A673 (cell line): Measurements from ENCODE around the gene PNRC1. TPM values are rescaled to one million over a fixed set of nuclear protein-coding genes. Genes with fewer than 3 reads are reported as not detected.

Experiments
- BruUV-seq: library from RNA; stranded (reverse); fragments of 400-500 nt; replicated peaks from 2 replicates; lab custom pipeline; 2021; lab: Mats Ljungman, UMichigan
- CTCF ChIA-PET: fragments of 300-600 bp; sonication (Branson Sonifier 250); formaldehyde crosslinking; loops from one replicate; lab custom pipeline; 2022; ENCODE audit warnings: antibody characterized with exemption; lab: Charles Lee
- POLR2A ChIA-PET: fragments of 300-600 bp; sonication (Branson Sonifier 250); formaldehyde crosslinking; loops from one replicate; lab custom pipeline; 2022; ENCODE audit warnings: antibody characterized with exemption; ENCODE audit not compliant: low non-redundant PET; lab: Charles Lee
- DNase-seq: peaks from one replicate; pipeline ENCODE4 v3.0.0-alpha.2; 2015; ENCODE audit warnings: low spot score
- H3K27ac ChIP-seq: fragments of 200-600 bp; sonication (generic); 2 replicates; pipeline ENCODE4 v1.5.1; 2016; ENCODE audit warnings: mixed run types, low read depth, mild to moderate bottlenecking, mixed read lengths, antibody characterized with exemption, low read length; ENCODE audit not compliant: poor library complexity, severe bottlenecking
- H3K27me3 ChIP-seq: fragments of 200-600 bp; sonication (generic); replicated peaks from 2 replicates; pipeline ENCODE4 v1.6.1; 2017; ENCODE audit warnings: mixed run types, low read depth, mild to moderate bottlenecking, mixed read lengths, antibody characterized with exemption, low read length; ENCODE audit not compliant: insufficient read depth, poor library complexity
- H3K36me3 ChIP-seq: fragments of 200-600 bp; sonication (generic); 2 replicates; pipeline ENCODE4 v1.6.1; 2016; ENCODE audit warnings: mixed run types, mild to moderate bottlenecking, mixed read lengths, antibody characterized with exemption, low read length; ENCODE audit not compliant: insufficient read depth, poor library complexity, severe bottlenecking
- H3K4me1 ChIP-seq: fragments of 200-600 bp; sonication (generic); 2 replicates; pipeline ENCODE4 v1.6.1; 2017; ENCODE audit warnings: mixed run types, mild to moderate bottlenecking, mixed read lengths, antibody characterized with exemption, low read length; ENCODE audit not compliant: insufficient read depth, poor library complexity, severe bottlenecking
- H3K4me3 ChIP-seq: fragments of 200-600 bp; sonication (generic); 2 replicates; pipeline ENCODE4 v1.5.1; 2016; ENCODE audit warnings: low read depth, mixed run types, mild to moderate bottlenecking, mixed read lengths, low read length; ENCODE audit not compliant: poor library complexity, severe bottlenecking
- H3K9me3 ChIP-seq: fragments of 200-600 bp; sonication (generic); 2 replicates; pipeline ENCODE4 v1.6.1; 2016; ENCODE audit warnings: mixed run types, low read depth, mild to moderate bottlenecking, mixed read lengths, antibody characterized with exemption, low read length; ENCODE audit not compliant: poor library complexity, severe bottlenecking
- CTCF ChIP-seq: fragments of 300-800, 200-600 bp; sonication (generic); conservative IDR thresholded peaks from 2 replicates; pipeline ENCODE4 v1.5.1; 2017; ENCODE audit warnings: low read depth, mild to moderate bottlenecking, antibody characterized with exemption, low read length, moderate library complexity, mixed read lengths
- EZH2 ChIP-seq: fragments of 200-600 bp; sonication (generic); IDR thresholded peaks from 2 replicates; pipeline ENCODE4 v1.6.1; 2017; ENCODE audit warnings: borderline replicate concordance, low read depth, mild to moderate bottlenecking, mixed read lengths, antibody characterized with exemption, low read length; ENCODE audit not compliant: poor library complexity, severe bottlenecking
- intact Hi-C: fragments of 100-400 bp; cut with micrococcal nuclease; formaldehyde crosslinking; loops from one replicate; pipeline ENCODE4 v1.10.0; 2022; ENCODE audit not compliant: unreplicated experiment
- total RNA-seq: library from RNA; stranded (reverse); gene quantifications from 2 replicates; pipeline ENCODE4 v1.2.3, GENCODE V29; 2021

The PNRC1 gene
- total RNA-seq, 1 experiment from 2014 or later = 26.4 TPM

- BruUV-seq = TSS peak; percentile 49
These were observed 36.2 kb downstream of the PNRC1 start for GRCh38 chr6:89116702-89117101.

GRCh38 chr6:89117211-89118108 is 36.9 kb downstream of the PNRC1 start, which contains the start of gene SRSF12:
Gene SRSF12, minus strand, starts transcription at chr6:89118071. Its CDS starts 184 bp downstream, at chr6:89117887.
- Histone ChIP-seq H3K4me1 (peaks cover 5% of the 10 kb centered on the region), H3K9me3 (no peaks in the 10 kb centered on the region), H3K27ac (peak within 1 kb of the TSS; percentile 76), H3K27me3 (no peaks in the 10 kb centered on the region), H3K4me3 (peak within 1 kb of the TSS; percentile 72), H3K36me3 (no peaks in the 10 kb centered on the region)
- peak; percentile 63 for DNase-seq
- TF ChIP-seq CTCF (no peak), EZH2 (no peak)
- CTCF ChIA-PET = interaction anchor here (0.6 to 0.9 kb wide), 2 partner anchors 37 to 135 kb away, joined by 3 to 6 read pairs; partner anchors contain the start of gene PNRC1
- intact Hi-C loops = no loop called here
- no TSS peak for BruUV-seq
- POLR2A ChIA-PET = no interaction called here

More at GRCh38 chr6:89116702-89117101, 36.2 kb downstream of the PNRC1 start:
- ChIA-PET CTCF (interaction anchor here (0.9 kb wide), 1 partner anchor 134 kb away, joined by 6 read pairs; no protein-coding TSS in a partner anchor), POLR2A (no interaction called here)
- Histone ChIP-seq H3K4me1 (peaks cover 5% of the 10 kb centered on the region), H3K36me3 (no peaks in the 10 kb centered on the region), H3K9me3 (no peaks in the 10 kb centered on the region), H3K27me3 (no peaks in the 10 kb centered on the region), H3K4me3 (peak overlapping the region; percentile 72), H3K27ac (no peak overlapping the region)
- DNase-seq = peak; percentile 7
- intact Hi-C loops = no loop called here
- TF ChIP-seq EZH2 (no peak), CTCF (no peak)

- BruUV-seq = no TSS peak
- intact Hi-C loops = loop anchor here (1.0 kb wide), 1 partner anchor 136 kb away; no protein-coding TSS in a partner anchor
- H3K27me3 ChIP-seq = no peaks in the 10 kb centered on the region
- ChIA-PET CTCF (no interaction called here), POLR2A (no interaction called here)
- H3K36me3 ChIP-seq = no peaks in the 10 kb centered on the region
- peak; percentile 15 for DNase-seq
- H3K9me3 ChIP-seq = no peaks in the 10 kb centered on the region
- H3K4me3 ChIP-seq = no peak overlapping the region
- no peak for TF ChIP-seq EZH2
- no peak for TF ChIP-seq CTCF
- no peak overlapping the region for H3K27ac ChIP-seq
- H3K4me1 ChIP-seq = peaks cover 5% of the 10 kb centered on the region
These were observed 38.4 kb downstream of the PNRC1 start for GRCh38 chr6:89118931-89119330.
